ENCODE measurements around the gene ASTN1. TPM values are rescaled to one million over a fixed set of nuclear protein-coding genes. Genes with fewer than 3 reads are reported as not detected.

ASTN1 gene
- total and polyA plus RNA-seq, 2 of the 4 experiments (the other 2 are of a cell fraction), result under 0.01 to 0.07 TPM

GRCh38 chr1:176957603-176958002, 206.9 kb downstream of the ASTN1 start:
- no peaks in the 10 kb centered on the region for H3K9me1 ChIP-seq (ENCODE audit: insufficient read depth, low read length)
- 74% methylated on average over 4 of the region's 10 CpGs; no CpG with 5 or more reads in 1 of the 2 experiments for WGBS, 2 experiments (ENCODE audit: extremely low coverage in 2 of 2, insufficient read length in 1 of 2)
- no peaks in the 10 kb centered on the region for H3K36me3 ChIP-seq (ENCODE audit: control insufficient read depth, insufficient read depth, low read length)
- H3K4me1 ChIP-seq (ENCODE audit: control insufficient read depth, insufficient read depth, low read length), result no peaks in the 10 kb centered on the region
- in situ Hi-C loops (cut with MboI; ENCODE audit: low sequenced_read_pairs) (no loop called here), dilution Hi-C loops (cut with HindIII; ENCODE audit: low sequenced_read_pairs, unreplicated experiment) (no loop called here), intact Hi-C loops (cut with micrococcal nuclease) (no loop called here)
- no peak for TF ChIP-seq CEBPB (IDR thresholded peaks at IDR 0.05; ENCODE audit: low read depth, low read length)
- no peak for TF ChIP-seq USF2 (IDR thresholded peaks at IDR 0.05; ENCODE audit: low read depth, low read length)
- no peak for TF ChIP-seq RAD21 (IDR thresholded peaks at IDR 0.05; ENCODE audit: low read length)
- TF ChIP-seq ELK1 (IDR thresholded peaks at IDR 0.05; ENCODE audit: borderline replicate concordance, low read depth, low read length), result no peak
- no peak for TF ChIP-seq MAFK (IDR thresholded peaks at IDR 0.05; ENCODE audit: low read depth, low read length)
- TF ChIP-seq POLR2A (IDR thresholded peaks at IDR 0.05; ENCODE audit: low read depth, low read length), result no peak
- no peak overlapping the region for H2AK5ac ChIP-seq (ENCODE audit: low read depth, low read length)
- H2BK20ac ChIP-seq (ENCODE audit: low read depth, low read length), result no peak overlapping the region
- H3K4me3 ChIP-seq (ENCODE audit: insufficient read depth, low read depth, low read length), result no peak overlapping the region
- H3K4ac ChIP-seq (ENCODE audit: low read depth, low read length), result no peak overlapping the region
- no peak overlapping the region for H4K91ac ChIP-seq (ENCODE audit: insufficient read depth, low read depth, low read length)
- no peak overlapping the region for H3K4me2 ChIP-seq (ENCODE audit: low read depth, low read length)
- no peak overlapping the region for H2BK120ac ChIP-seq (ENCODE audit: low read depth, low read length)
- ChIA-PET CTCF (no interaction called here), POLR2A (ENCODE audit: unreplicated experiment) (no interaction called here)
- no peak overlapping the region for H3K56ac ChIP-seq (ENCODE audit: extremely low read depth, insufficient read depth, low read length)
- H3K27ac ChIP-seq (ENCODE audit: insufficient read depth, low read length), result no peak overlapping the region
- H4K5ac ChIP-seq (ENCODE audit: low read depth, low read length), result no peak overlapping the region
- no peak overlapping the region for H3K9ac ChIP-seq (ENCODE audit: low read depth, low read length)
- no peak overlapping the region for H4K8ac ChIP-seq (ENCODE audit: low read depth in 2 of 2, low read length in 2 of 2)
- DNase-seq, result no peak
- H3K14ac ChIP-seq (replicated peaks; ENCODE audit: low read depth, low read length), result no peak overlapping the region
- no peaks in the 10 kb centered on the region for H3K9me3 ChIP-seq (ENCODE audit: control insufficient read depth, insufficient read depth, low read length)
- no peaks in the 10 kb centered on the region for H3K27me3 ChIP-seq (ENCODE audit: control insufficient read depth, insufficient read depth, low read length)
- no peaks in the 10 kb centered on the region for H3K79me1 ChIP-seq (ENCODE audit: low read depth in 1 of 2, low read length in 2 of 2)
- H2BK15ac ChIP-seq (ENCODE audit: low read depth, low read length), result no peak overlapping the region
- no peak overlapping the region for H3K23ac ChIP-seq (ENCODE audit: low read depth, low read length)
- H3K18ac ChIP-seq (ENCODE audit: low read depth, low read length), result no peak overlapping the region
- H2AFZ ChIP-seq (replicated peaks; ENCODE audit: low read length, poor library complexity), result no peak overlapping the region
- H2BK5ac ChIP-seq (ENCODE audit: low read depth, low read length, poor library complexity, severe bottlenecking), result no peak overlapping the region
- no peak overlapping the region for H2AK9ac ChIP-seq (replicated peaks; ENCODE audit: low read depth, low read length, poor library complexity)
- ATAC-seq (ENCODE audit: low read depth), result no peak
- no TSS peak for BruUV-seq (replicated peaks)
- H4K20me1 ChIP-seq (ENCODE audit: insufficient read depth, low read length), result no peaks in the 10 kb centered on the region

Data from IMR-90 (cell line).